NK-92 treated with Interleukin-12 subunit alpha and Interleukin-12 subunit beta, amount 100 ng/mL, for 24 hours (cell line): ENCODE data around the gene CLASP2.
"Not testable (repeated sequence)": the region's sequence is repeated elsewhere in the genome, so short reads cannot be mapped to it uniquely, and the experiment has no call there.

Experiments used
- DNase-seq: peaks from one replicate; lab custom pipeline; 2025; lab: John Stamatoyannopoulos, UW

Gene CLASP2

GRCh38 chr3:33541918-33542317, 176.1 kb downstream of the CLASP2 start:
- no peak for DNase-seq

GRCh38 chr3:33538678-33539339, 179.2 kb downstream of the CLASP2 start:
- DNase-seq, result no peak

GRCh38 chr3:33537133-33537532, 180.9 kb downstream of the CLASP2 start:
- DNase-seq, result no peak

- no peak for DNase-seq
Measured at GRCh38 chr3:33526787-33527186, 191.3 kb downstream of the CLASP2 start.

- no peak for DNase-seq
Measured at GRCh38 chr3:33525232-33525631, 192.8 kb downstream of the CLASP2 start.

GRCh38 chr3:33523093-33523667, 194.9 kb downstream of the CLASP2 start:
- no peak for DNase-seq

- DNase-seq, result no peak
Measured at GRCh38 chr3:33521736-33522135, 196.3 kb downstream of the CLASP2 start.

GRCh38 chr3:33513262-33513863, 204.7 kb downstream of the CLASP2 start:
- DNase-seq, result no peak

GRCh38 chr3:33505027-33505426, 213.0 kb downstream of the CLASP2 start:
- no peak for DNase-seq

- DNase-seq, result no peak
Measured at GRCh38 chr3:33496449-33496848, 221.6 kb downstream of the CLASP2 start.

- no peak for DNase-seq
Measured at GRCh38 chr3:33491721-33492120, 226.3 kb downstream of the CLASP2 start.

- DNase-seq, result no peak
Measured at GRCh38 chr3:33490641-33491241, 227.3 kb downstream of the CLASP2 start.

- DNase-seq, result no peak
Measured at GRCh38 chr3:33488683-33489082, 229.4 kb downstream of the CLASP2 start.

- DNase-seq, result no peak
Measured at GRCh38 chr3:33488246-33488645, 229.8 kb downstream of the CLASP2 start.

- DNase-seq, result no peak
Measured at GRCh38 chr3:33482111-33482521, 235.9 kb downstream of the CLASP2 start.

GRCh38 chr3:33474896-33475295, 243.2 kb downstream of the CLASP2 start:
- no peak for DNase-seq

- no peak for DNase-seq
Measured at GRCh38 chr3:33473813-33474212, 244.2 kb downstream of the CLASP2 start.

- DNase-seq, result no peak
Measured at GRCh38 chr3:33467786-33468185, 250.3 kb downstream of the CLASP2 start.

- no peak for DNase-seq
Measured at GRCh38 chr3:33461097-33461496, 257.0 kb downstream of the CLASP2 start.

- not testable (repeated sequence) for DNase-seq
Measured at GRCh38 chr3:33459577-33459976, 258.5 kb downstream of the CLASP2 start.

GRCh38 chr3:33458446-33458845, 259.6 kb downstream of the CLASP2 start:
- DNase-seq, result no peak

GRCh38 chr3:33456756-33457155, 261.3 kb downstream of the CLASP2 start:
- no peak for DNase-seq

GRCh38 chr3:33453331-33453761, 264.7 kb downstream of the CLASP2 start:
- DNase-seq, result no peak
